Parathyroid adenoma (tissue), 2 donors: ENCODE results near the gene CCDC57.
A peak's percentile ranks its signal among the peaks of the same experiment; 100 is the strongest.
"Not testable (repeated sequence)": the region's sequence is repeated elsewhere in the genome, so short reads cannot be mapped to it uniquely, and the experiment has no call there.

Experiments used
- H2AFZ ChIP-seq: fragments of 300-600 bp; sonication (generic); one replicate; pipeline ENCODE4 v1.7.0; 2017; ENCODE audit warnings: antibody characterized with exemption, mild to moderate bottlenecking
- H3K27ac ChIP-seq: fragments of 300-600 bp; sonication (generic); one replicate; pipeline ENCODE4 v1.7.0; 2017
- H3K27me3 ChIP-seq: fragments of 300-600 bp; sonication (generic); one replicate; pipeline ENCODE4 v1.7.0; 2017; ENCODE audit warnings: low read length; ENCODE audit not compliant: control insufficient read depth, insufficient read depth
- H3K36me3 ChIP-seq: fragments of 300-600 bp; sonication (generic); one replicate; pipeline ENCODE4 v1.7.0; 2017; ENCODE audit warnings: low read length; ENCODE audit not compliant: control insufficient read depth, insufficient read depth
- H3K4me1 ChIP-seq: fragments of 300-600 bp; sonication (generic); one replicate; pipeline ENCODE4 v1.7.0; 2017; ENCODE audit warnings: control low read depth
- H3K4me2 ChIP-seq: fragments of 300-600 bp; sonication (generic); one replicate; pipeline ENCODE4 v1.7.0; 2017; ENCODE audit warnings: low read length
- H3K4me3 ChIP-seq: fragments of 300-600 bp; sonication (generic); one replicate; pipeline ENCODE4 v1.7.0; 2017; ENCODE audit warnings: low read depth, low read length
- H3K79me2 ChIP-seq: fragments of 300-600 bp; sonication (generic); one replicate; pipeline ENCODE4 v1.7.0; 2017; ENCODE audit warnings: control low read depth
- H3K9ac ChIP-seq: fragments of 300-600 bp; sonication (generic); one replicate; pipeline ENCODE4 v1.7.0; 2017; ENCODE audit warnings: mild to moderate bottlenecking
- H3K9me3 ChIP-seq: fragments of 300-600 bp; sonication (generic); one replicate; pipeline ENCODE4 v1.7.0; 2017; ENCODE audit warnings: low read length; ENCODE audit not compliant: control insufficient read depth
- CTCF ChIP-seq: fragments of 300-600 bp; sonication (generic); IDR thresholded peaks from one replicate; pipeline ENCODE4 v1.7.0; 2017; ENCODE audit warnings: antibody characterized with exemption, mild to moderate bottlenecking
- donor health status: primary hyperparathyroidism.

The CCDC57 gene

GRCh38 chr17:82177761-82178498 lies 34.7 kb downstream of the CCDC57 start:
- Histone ChIP-seq H3K9ac (no peak overlapping the region), H3K27ac (peak overlapping the region; percentile 96), H3K79me2 (no peaks in the 10 kb centered on the region), H3K4me2 (peak overlapping the region; percentile 81), H3K4me1 (peaks cover 53% of the 10 kb centered on the region), H3K36me3 (no peaks in the 10 kb centered on the region), H3K4me3 (no peak overlapping the region), H3K9me3 (no peaks in the 10 kb centered on the region), H3K27me3 (no peaks in the 10 kb centered on the region), H2AFZ (no peak overlapping the region)
- TF ChIP-seq CTCF, result no peak

- Histone ChIP-seq H3K4me2 (peak overlapping the region; percentile 81), H3K27ac (peak overlapping the region; percentile 96), H2AFZ (no peak overlapping the region), H3K79me2 (no peaks in the 10 kb centered on the region), H3K9ac (no peak overlapping the region), H3K36me3 (no peaks in the 10 kb centered on the region), H3K27me3 (no peaks in the 10 kb centered on the region), H3K4me1 (peaks cover 53% of the 10 kb centered on the region), H3K4me3 (no peak overlapping the region), H3K9me3 (no peaks in the 10 kb centered on the region)
- no peak for TF ChIP-seq CTCF
Observed at GRCh38 chr17:82177276-82177675, 35.4 kb downstream of the CCDC57 start.

DNA sequence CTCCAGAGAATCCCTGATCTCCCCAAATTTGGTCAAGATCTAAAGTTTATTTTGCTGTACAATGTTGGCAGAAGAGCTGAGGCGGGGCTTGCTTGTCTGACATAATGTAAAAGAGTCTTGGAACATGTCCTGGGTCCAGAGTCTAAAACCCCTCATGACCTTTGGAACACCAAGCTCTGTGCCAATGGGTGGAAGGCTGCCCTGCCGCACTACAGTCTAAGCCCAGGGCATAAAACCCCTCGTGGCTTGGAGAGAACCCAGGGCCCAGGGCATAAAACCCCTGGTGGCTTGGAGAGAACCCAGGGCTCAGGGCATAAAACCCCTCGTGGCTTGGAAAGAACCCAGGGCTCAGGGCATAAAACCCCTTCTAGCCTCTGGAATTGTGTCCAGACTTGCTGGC lies 36.7 kb downstream of the CCDC57 start:
- Histone ChIP-seq H3K9me3 (no peaks in the 10 kb centered on the region), H3K27me3 (no peaks in the 10 kb centered on the region), H3K4me1 (peaks cover 53% of the 10 kb centered on the region), H3K36me3 (no peaks in the 10 kb centered on the region), H3K4me3 (peak overlapping the region; percentile 48), H3K79me2 (no peaks in the 10 kb centered on the region), H3K27ac (peak overlapping the region; percentile 96), H2AFZ (no peak overlapping the region), H3K9ac (no peak overlapping the region), H3K4me2 (peak overlapping the region; percentile 81)
- no peak for TF ChIP-seq CTCF

DNA sequence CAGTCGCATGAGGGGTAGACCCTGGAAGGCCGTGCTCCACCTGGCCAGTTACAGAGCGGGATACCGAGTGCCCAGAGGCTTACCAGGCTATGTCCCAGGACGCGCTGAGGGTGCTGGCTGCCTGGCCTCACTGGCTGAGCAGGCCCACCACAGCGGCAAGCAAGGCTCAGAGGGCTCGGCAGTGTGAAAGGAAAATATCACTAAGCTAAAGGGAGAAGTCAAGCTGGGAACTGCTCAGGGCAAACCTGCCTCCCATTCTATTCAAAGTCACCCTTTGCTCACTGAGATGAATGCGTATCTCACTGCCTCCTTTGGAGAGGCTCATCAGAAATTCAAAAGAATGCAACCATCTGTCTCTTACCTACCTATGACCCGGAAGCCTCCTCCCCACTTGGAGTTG lies 37.4 kb downstream of the CCDC57 start:
- Histone ChIP-seq H3K9ac (no peak overlapping the region), H3K4me2 (peak overlapping the region; percentile 81), H3K4me1 (peaks cover 53% of the 10 kb centered on the region), H3K27ac (peak overlapping the region; percentile 96), H3K36me3 (no peaks in the 10 kb centered on the region), H2AFZ (no peak overlapping the region), H3K79me2 (peaks cover 3% of the 10 kb centered on the region), H3K27me3 (no peaks in the 10 kb centered on the region), H3K9me3 (no peaks in the 10 kb centered on the region), H3K4me3 (no peak overlapping the region)
- no peak for TF ChIP-seq CTCF

GRCh38 chr17:82174042-82174857 lies 38.4 kb downstream of the CCDC57 start:
- not testable (repeated sequence) for H3K79me2 ChIP-seq, H3K36me3 ChIP-seq, H3K9me3 ChIP-seq, H3K4me3 ChIP-seq, H3K27me3 ChIP-seq, H3K9ac ChIP-seq
- H2AFZ ChIP-seq, result peak overlapping the region; percentile 59
- H3K4me1 ChIP-seq, result peaks cover 53% of the 10 kb centered on the region
- H3K27ac ChIP-seq, result peak overlapping the region; percentile 68
- H3K4me2 ChIP-seq, result peak overlapping the region; percentile 27
